Keratinocyte (primary cell): ENCODE measurements around the gene MEIS2. TPM values are rescaled to one million over a fixed set of nuclear protein-coding genes. Genes with fewer than 3 reads are reported as not detected.

Experiments
- DNase-seq: peaks from one replicate; pipeline ENCODE4 v3.0.0-alpha.2; 2011; ENCODE audit warnings: low read depth, missing footprints, low spot score
- FAIRE-seq: peaks from 2 replicates; lab custom pipeline; 2011; peaks lifted over from hg19 to GRCh38; lab: Jason Lieb, UNC
- H2AFZ ChIP-seq: 2 replicates; pipeline ENCODE4 v1.6.0; 2012; ENCODE audit warnings: low read length, control low read depth, inconsistent platforms; ENCODE audit not compliant: control insufficient read depth
- H3K27ac ChIP-seq: 2 replicates; pipeline ENCODE4 v1.5.1; 2011; ENCODE audit warnings: low read length; ENCODE audit not compliant: control insufficient read depth, insufficient read depth
- H3K27me3 ChIP-seq: 3 replicates; pipeline ENCODE4 v1.6.0; 2011; ENCODE audit warnings: low read length; ENCODE audit not compliant: control insufficient read depth, insufficient read depth; ENCODE audit errors: extremely low read depth
- H3K36me3 ChIP-seq, 2 experiments: 2 replicates in 1 of 2; 3 replicates in 1 of 2; pipeline ENCODE4 v1.5.1; 2011; ENCODE audit warnings: low read length in 2 of 2, mild to moderate bottlenecking in 1 of 2; ENCODE audit not compliant: control insufficient read depth in 2 of 2, insufficient read depth in 2 of 2; ENCODE audit errors: extremely low read depth in 1 of 2
- H3K4me1 ChIP-seq: 3 replicates; pipeline ENCODE4 v1.5.1; 2011; ENCODE audit warnings: low read length; ENCODE audit not compliant: control insufficient read depth, insufficient read depth; ENCODE audit errors: extremely low read depth
- H3K4me2 ChIP-seq: 3 replicates; pipeline ENCODE4 v1.6.0; 2011; ENCODE audit warnings: low read depth, low read length; ENCODE audit not compliant: control insufficient read depth, insufficient read depth; ENCODE audit errors: extremely low read depth
- H3K4me3 ChIP-seq, 3 experiments: fragments of 200-600 bp in 1 of 3; sonication (generic) in 1 of 3; 2 replicates in 2 of 3; 3 replicates in 1 of 3; pipeline ENCODE4 v1.5.1; 2011 to 2016; ENCODE audit warnings: low read length in 3 of 3, mild to moderate bottlenecking in 3 of 3, control low read depth in 2 of 3, inconsistent platforms in 1 of 3, low read depth in 1 of 3, mixed read lengths in 1 of 3, mixed run types in 1 of 3, moderate library complexity in 1 of 3; ENCODE audit not compliant: control insufficient read depth in 2 of 3, insufficient read depth in 2 of 3; ENCODE audit errors: extremely low read depth in 1 of 3
- H3K79me2 ChIP-seq: 2 replicates; pipeline ENCODE4 v1.6.0; 2012; ENCODE audit warnings: low read length; ENCODE audit not compliant: control insufficient read depth, insufficient read depth
- H3K9ac ChIP-seq: 3 replicates; pipeline ENCODE4 v1.6.0; 2011; ENCODE audit warnings: low read length; ENCODE audit not compliant: control insufficient read depth, insufficient read depth; ENCODE audit errors: extremely low read depth
- H3K9me1 ChIP-seq: 3 replicates; pipeline ENCODE4 v1.6.0; 2011; ENCODE audit warnings: low read length; ENCODE audit not compliant: control insufficient read depth, insufficient read depth; ENCODE audit errors: extremely low read depth
- H3K9me3 ChIP-seq: 2 replicates; pipeline ENCODE4 v1.5.1; 2012; ENCODE audit warnings: low read depth, low read length; ENCODE audit not compliant: control insufficient read depth
- H4K20me1 ChIP-seq: 3 replicates; pipeline ENCODE4 v1.6.0; 2011; ENCODE audit warnings: low read length; ENCODE audit not compliant: control insufficient read depth, insufficient read depth; ENCODE audit errors: extremely low read depth
- EZH2 ChIP-seq: IDR thresholded peaks from one replicate; pipeline ENCODE4 v1.6.1; 2012; ENCODE audit warnings: inconsistent platforms, mild to moderate bottlenecking, low read length, moderate library complexity
- dilution Hi-C: fragments of 300-500 bp; cut with MboI; formaldehyde crosslinking; loops from one replicate; pipeline ENCODE4 v1.7.0; 2020; ENCODE audit warnings: low sequenced_read_pairs; ENCODE audit not compliant: extremely low pct_ligation_motif_present
- polyA plus RNA-seq, 5 experiments: library from polyadenylated mRNA; depleted of rRNA in 3 of 5; stranded (reverse) in 3 of 5; stranded (forward) in 1 of 5; unstranded in 1 of 5; fragments of >200 nt; gene quantifications; 1 replicate in 1 of 5; 2 replicates in 3 of 5; 3 replicates in 1 of 5; pipeline versions ENCODE4 v1.2.1 to v1.2.3, GENCODE V29; 2011 to 2012; ENCODE audit warnings: missing spikeins in 2 of 5, low read depth in 1 of 5, low replicate concordance in 1 of 5
- TF ChIP-seq, protein P1 (sequence below), 3 experiments: IDR thresholded peaks in 1 of 3; conservative IDR thresholded peaks in 1 of 3; optimal IDR thresholded peaks in 1 of 3; 2 replicates in 2 of 3; 3 replicates in 1 of 3; pipeline versions ENCODE3 to v1.5.1; 2011; ENCODE audit warnings: low read length in 3 of 3, mild to moderate bottlenecking in 3 of 3, moderate library complexity in 2 of 3, control low read depth in 1 of 3, inconsistent platforms in 1 of 3; ENCODE audit not compliant: insufficient read depth in 2 of 3; ENCODE audit errors: extremely low read depth in 1 of 3

MEIS2 gene
- polyA plus RNA-seq, 1 donor (not counting 4 experiments of a cell fraction or from before 2014, with no cell fraction given) = 11.4 TPM

DNA sequence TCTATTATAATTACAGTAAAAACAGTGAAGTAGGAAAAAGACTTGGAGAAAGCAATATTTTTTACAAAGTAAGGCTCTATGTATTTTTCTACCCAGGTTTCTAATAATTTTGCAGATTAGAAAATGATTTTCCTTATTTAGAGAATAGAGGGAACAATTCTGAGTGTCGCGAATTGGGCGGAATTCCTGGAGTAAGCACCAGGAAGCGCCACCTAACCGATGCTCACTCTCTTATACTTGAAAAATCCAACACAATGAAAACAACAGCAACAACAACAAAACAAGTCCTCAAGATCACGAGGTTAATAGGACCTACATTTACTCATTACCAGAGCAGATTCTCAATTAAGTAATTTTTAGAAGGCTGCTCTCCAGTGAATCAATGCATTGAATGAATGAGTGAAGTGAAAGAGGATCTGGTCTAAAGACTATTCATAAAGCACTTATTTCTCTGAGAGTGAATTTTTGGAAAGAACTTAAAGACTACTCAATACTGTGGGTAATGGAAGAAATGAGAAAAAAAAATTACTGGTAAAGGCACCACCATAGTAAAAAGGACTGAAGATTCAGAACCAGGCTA, 158.0 kb downstream of the MEIS2 start:
- DNase-seq = no peak
- no peak for FAIRE-seq
- H3K9me1 ChIP-seq = no peaks in the 10 kb centered on the region
- H3K9me3 ChIP-seq = no peaks in the 10 kb centered on the region
- H3K9ac ChIP-seq = no peak overlapping the region
- H3K36me3 ChIP-seq = no peaks in the 10 kb centered on the region
- no peaks in the 10 kb centered on the region for H3K27me3 ChIP-seq
- H2AFZ ChIP-seq = no peak overlapping the region
- no peak for TF ChIP-seq EZH2
- TF ChIP-seq, protein P1, sequence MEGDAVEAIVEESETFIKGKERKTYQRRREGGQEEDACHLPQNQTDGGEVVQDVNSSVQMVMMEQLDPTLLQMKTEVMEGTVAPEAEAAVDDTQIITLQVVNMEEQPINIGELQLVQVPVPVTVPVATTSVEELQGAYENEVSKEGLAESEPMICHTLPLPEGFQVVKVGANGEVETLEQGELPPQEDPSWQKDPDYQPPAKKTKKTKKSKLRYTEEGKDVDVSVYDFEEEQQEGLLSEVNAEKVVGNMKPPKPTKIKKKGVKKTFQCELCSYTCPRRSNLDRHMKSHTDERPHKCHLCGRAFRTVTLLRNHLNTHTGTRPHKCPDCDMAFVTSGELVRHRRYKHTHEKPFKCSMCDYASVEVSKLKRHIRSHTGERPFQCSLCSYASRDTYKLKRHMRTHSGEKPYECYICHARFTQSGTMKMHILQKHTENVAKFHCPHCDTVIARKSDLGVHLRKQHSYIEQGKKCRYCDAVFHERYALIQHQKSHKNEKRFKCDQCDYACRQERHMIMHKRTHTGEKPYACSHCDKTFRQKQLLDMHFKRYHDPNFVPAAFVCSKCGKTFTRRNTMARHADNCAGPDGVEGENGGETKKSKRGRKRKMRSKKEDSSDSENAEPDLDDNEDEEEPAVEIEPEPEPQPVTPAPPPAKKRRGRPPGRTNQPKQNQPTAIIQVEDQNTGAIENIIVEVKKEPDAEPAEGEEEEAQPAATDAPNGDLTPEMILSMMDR (optimal IDR thresholded peaks at IDR 0.05 in 1 of 3, IDR thresholded peaks at IDR 0.05 in 1 of 3, conservative IDR thresholded peaks at IDR 0.05 in 1 of 3; ENCODE audit: extremely low read depth in 1 of 3, insufficient read depth in 2 of 3, low read length in 3 of 3) = no peak
- no peaks in the 10 kb centered on the region for H4K20me1 ChIP-seq
- H3K27ac ChIP-seq = no peak overlapping the region
- no peaks in the 10 kb centered on the region for H3K4me1 ChIP-seq
- dilution Hi-C loops = no loop called here
- no peak overlapping the region for H3K4me2 ChIP-seq
- no peaks in the 10 kb centered on the region for H3K79me2 ChIP-seq
- no peak overlapping the region for H3K4me3 ChIP-seq

DNA sequence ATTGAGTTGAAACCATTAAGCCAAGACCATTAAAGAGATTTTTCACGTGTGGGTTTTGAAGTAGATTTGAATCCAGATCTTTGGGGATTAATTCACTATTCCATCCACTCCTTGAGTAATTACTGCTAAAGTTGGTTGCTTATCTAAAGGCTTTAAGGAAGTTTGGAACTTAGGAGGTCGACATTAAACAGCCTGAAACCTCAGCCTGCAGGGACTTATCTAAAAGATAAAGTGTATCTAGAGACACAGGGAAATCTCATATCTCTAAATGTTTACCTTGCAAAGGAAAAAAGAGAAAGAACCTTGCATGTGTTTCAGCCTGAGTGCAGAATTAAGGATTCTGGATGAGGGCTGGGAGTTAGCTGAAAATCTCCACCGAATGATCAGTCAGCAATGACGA, 158.6 kb downstream of the MEIS2 start:
- Histone ChIP-seq H3K4me2 (no peak overlapping the region), H3K4me3 (no peak overlapping the region), H3K9me1 (no peaks in the 10 kb centered on the region), H3K36me3 (no peaks in the 10 kb centered on the region), H3K79me2 (no peaks in the 10 kb centered on the region), H3K9me3 (no peaks in the 10 kb centered on the region), H3K4me1 (no peaks in the 10 kb centered on the region), H3K27ac (no peak overlapping the region), H3K9ac (no peak overlapping the region), H3K27me3 (no peaks in the 10 kb centered on the region), H2AFZ (no peak overlapping the region), H4K20me1 (no peaks in the 10 kb centered on the region)
- dilution Hi-C loops = no loop called here
- no peak for TF ChIP-seq EZH2
- FAIRE-seq = no peak
- no peak for DNase-seq
